Parathyroid adenoma (tissue), 2 donors: ENCODE results near the gene TYRP1.

Source experiments
- H2AFZ ChIP-seq: fragments of 300-600 bp; sonication (generic); one replicate; pipeline ENCODE4 v1.7.0; 2017; ENCODE audit warnings: antibody characterized with exemption, mild to moderate bottlenecking
- H3K27ac ChIP-seq: fragments of 300-600 bp; sonication (generic); one replicate; pipeline ENCODE4 v1.7.0; 2017
- H3K27me3 ChIP-seq: fragments of 300-600 bp; sonication (generic); one replicate; pipeline ENCODE4 v1.7.0; 2017; ENCODE audit warnings: low read length; ENCODE audit not compliant: control insufficient read depth, insufficient read depth
- H3K36me3 ChIP-seq: fragments of 300-600 bp; sonication (generic); one replicate; pipeline ENCODE4 v1.7.0; 2017; ENCODE audit warnings: low read length; ENCODE audit not compliant: control insufficient read depth, insufficient read depth
- H3K4me1 ChIP-seq: fragments of 300-600 bp; sonication (generic); one replicate; pipeline ENCODE4 v1.7.0; 2017; ENCODE audit warnings: control low read depth
- H3K4me2 ChIP-seq: fragments of 300-600 bp; sonication (generic); one replicate; pipeline ENCODE4 v1.7.0; 2017; ENCODE audit warnings: low read length
- H3K4me3 ChIP-seq: fragments of 300-600 bp; sonication (generic); one replicate; pipeline ENCODE4 v1.7.0; 2017; ENCODE audit warnings: low read depth, low read length
- H3K79me2 ChIP-seq: fragments of 300-600 bp; sonication (generic); one replicate; pipeline ENCODE4 v1.7.0; 2017; ENCODE audit warnings: control low read depth
- H3K9ac ChIP-seq: fragments of 300-600 bp; sonication (generic); one replicate; pipeline ENCODE4 v1.7.0; 2017; ENCODE audit warnings: mild to moderate bottlenecking
- H3K9me3 ChIP-seq: fragments of 300-600 bp; sonication (generic); one replicate; pipeline ENCODE4 v1.7.0; 2017; ENCODE audit warnings: low read length; ENCODE audit not compliant: control insufficient read depth
- TF ChIP-seq, protein P1 (sequence below): fragments of 300-600 bp; sonication (generic); IDR thresholded peaks from one replicate; pipeline ENCODE4 v1.7.0; 2017; ENCODE audit warnings: antibody characterized with exemption, mild to moderate bottlenecking
- donor health status: primary hyperparathyroidism.

Gene TYRP1

DNA sequence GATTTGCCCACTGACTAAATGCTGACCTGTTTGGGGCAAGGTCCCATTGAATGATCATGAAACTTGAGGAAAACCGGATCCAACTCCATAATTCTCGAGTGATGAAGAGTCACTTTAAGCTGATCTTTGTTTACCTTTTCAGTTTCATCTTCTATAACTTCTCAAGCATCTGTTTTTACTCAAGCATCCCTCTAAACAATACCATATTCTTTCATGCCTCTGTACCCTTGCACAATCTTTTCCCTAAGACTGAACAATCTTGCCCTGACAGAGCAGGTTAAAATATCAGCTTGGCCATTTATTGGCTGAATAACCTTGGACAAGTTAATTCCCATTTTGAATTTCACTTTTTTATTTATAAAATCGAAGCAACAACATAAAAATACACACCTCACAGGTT lies 39.8 kb downstream of the TYRP1 start:
- H3K4me3 ChIP-seq, result no peak overlapping the region
- TF ChIP-seq, protein P1, sequence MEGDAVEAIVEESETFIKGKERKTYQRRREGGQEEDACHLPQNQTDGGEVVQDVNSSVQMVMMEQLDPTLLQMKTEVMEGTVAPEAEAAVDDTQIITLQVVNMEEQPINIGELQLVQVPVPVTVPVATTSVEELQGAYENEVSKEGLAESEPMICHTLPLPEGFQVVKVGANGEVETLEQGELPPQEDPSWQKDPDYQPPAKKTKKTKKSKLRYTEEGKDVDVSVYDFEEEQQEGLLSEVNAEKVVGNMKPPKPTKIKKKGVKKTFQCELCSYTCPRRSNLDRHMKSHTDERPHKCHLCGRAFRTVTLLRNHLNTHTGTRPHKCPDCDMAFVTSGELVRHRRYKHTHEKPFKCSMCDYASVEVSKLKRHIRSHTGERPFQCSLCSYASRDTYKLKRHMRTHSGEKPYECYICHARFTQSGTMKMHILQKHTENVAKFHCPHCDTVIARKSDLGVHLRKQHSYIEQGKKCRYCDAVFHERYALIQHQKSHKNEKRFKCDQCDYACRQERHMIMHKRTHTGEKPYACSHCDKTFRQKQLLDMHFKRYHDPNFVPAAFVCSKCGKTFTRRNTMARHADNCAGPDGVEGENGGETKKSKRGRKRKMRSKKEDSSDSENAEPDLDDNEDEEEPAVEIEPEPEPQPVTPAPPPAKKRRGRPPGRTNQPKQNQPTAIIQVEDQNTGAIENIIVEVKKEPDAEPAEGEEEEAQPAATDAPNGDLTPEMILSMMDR, result no peak
- no peak overlapping the region for H3K4me2 ChIP-seq
- H2AFZ ChIP-seq, result no peak overlapping the region
- H3K27ac ChIP-seq, result no peak overlapping the region
- H3K4me1 ChIP-seq, result no peaks in the 10 kb centered on the region
- no peaks in the 10 kb centered on the region for H3K27me3 ChIP-seq
- no peaks in the 10 kb centered on the region for H3K36me3 ChIP-seq
- no peaks in the 10 kb centered on the region for H3K9me3 ChIP-seq
- no peaks in the 10 kb centered on the region for H3K79me2 ChIP-seq
- no peak overlapping the region for H3K9ac ChIP-seq

- no peaks in the 10 kb centered on the region for H3K27me3 ChIP-seq
- no peaks in the 10 kb centered on the region for H3K9me3 ChIP-seq
- no peaks in the 10 kb centered on the region for H3K4me1 ChIP-seq
- H3K4me3 ChIP-seq, result no peak overlapping the region
- H3K4me2 ChIP-seq, result no peak overlapping the region
- H3K27ac ChIP-seq, result no peak overlapping the region
- H3K36me3 ChIP-seq, result no peaks in the 10 kb centered on the region
- TF ChIP-seq, protein P1, result no peak
- H2AFZ ChIP-seq, result no peak overlapping the region
- H3K79me2 ChIP-seq, result no peaks in the 10 kb centered on the region
- no peak overlapping the region for H3K9ac ChIP-seq
Measured at GRCh38 chr9:12735665-12736064, 42.5 kb downstream of the TYRP1 start.

GRCh38 chr9:12737871-12738270 lies 44.7 kb downstream of the TYRP1 start:
- Histone ChIP-seq H3K27me3 (no peaks in the 10 kb centered on the region), H3K79me2 (no peaks in the 10 kb centered on the region), H3K27ac (no peak overlapping the region), H3K9ac (no peak overlapping the region), H3K4me2 (no peak overlapping the region), H3K4me1 (no peaks in the 10 kb centered on the region), H3K36me3 (no peaks in the 10 kb centered on the region), H2AFZ (no peak overlapping the region), H3K4me3 (no peak overlapping the region), H3K9me3 (no peaks in the 10 kb centered on the region)
- TF ChIP-seq, protein P1, result no peak

DNA sequence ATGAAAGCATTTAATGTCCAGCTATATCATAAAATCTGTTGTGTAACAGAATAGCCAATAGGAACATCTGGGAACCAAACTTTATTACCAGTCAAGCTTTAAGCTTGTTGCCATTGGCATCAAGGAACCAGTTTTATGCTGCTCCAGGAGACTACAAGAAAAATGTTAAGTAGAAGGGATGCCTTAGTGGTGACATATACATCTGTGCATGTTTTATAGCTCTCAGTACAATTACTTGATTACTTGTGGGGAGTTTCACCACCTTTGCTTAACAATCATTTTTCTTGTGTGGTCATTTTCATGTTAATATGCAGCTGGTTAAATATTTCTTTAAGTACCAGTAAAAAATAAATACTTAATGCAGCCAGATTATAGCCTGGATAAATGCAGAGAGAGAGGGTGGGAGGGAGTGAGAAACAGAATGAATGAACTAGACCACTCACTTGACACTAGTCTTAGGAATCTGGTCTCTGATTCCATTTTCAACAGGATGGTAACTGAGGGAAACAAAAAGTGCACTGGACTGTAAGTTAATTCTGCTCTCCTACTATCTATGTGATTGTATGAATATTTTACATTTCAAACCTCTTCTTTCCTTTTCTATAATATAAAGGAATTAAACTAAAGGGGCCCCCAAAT lies 45.9 kb downstream of the TYRP1 start:
- Histone ChIP-seq H3K79me2 (no peaks in the 10 kb centered on the region), H3K9ac (no peak overlapping the region), H3K9me3 (no peaks in the 10 kb centered on the region), H3K4me1 (no peaks in the 10 kb centered on the region), H3K27ac (no peak overlapping the region), H3K4me3 (no peak overlapping the region), H3K36me3 (no peaks in the 10 kb centered on the region), H3K27me3 (no peaks in the 10 kb centered on the region), H2AFZ (no peak overlapping the region), H3K4me2 (no peak overlapping the region)
- TF ChIP-seq, protein P1, result no peak

DNA sequence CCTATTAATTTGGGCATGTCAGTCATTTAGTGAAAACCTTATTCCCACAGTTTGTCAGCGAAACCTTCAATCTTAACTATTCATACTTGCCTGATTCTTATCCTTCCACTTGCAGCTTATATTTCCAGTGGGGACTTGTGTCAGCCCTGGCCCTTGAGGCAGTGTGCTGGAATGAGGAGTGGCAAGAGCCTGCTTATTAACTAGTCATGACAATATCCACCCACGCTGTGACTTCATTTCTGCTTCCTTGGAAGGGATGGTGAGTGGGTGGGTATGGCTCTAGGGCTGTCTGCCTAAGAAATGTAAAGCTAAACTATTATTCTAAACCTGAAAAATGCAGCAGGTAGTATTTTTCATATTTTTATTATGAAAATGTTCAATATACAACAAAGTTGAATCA lies 47.7 kb downstream of the TYRP1 start:
- Histone ChIP-seq H3K9ac (no peak overlapping the region), H3K36me3 (no peaks in the 10 kb centered on the region), H3K27me3 (no peaks in the 10 kb centered on the region), H3K4me3 (no peak overlapping the region), H3K79me2 (no peaks in the 10 kb centered on the region), H3K27ac (no peak overlapping the region), H2AFZ (no peak overlapping the region), H3K4me1 (no peaks in the 10 kb centered on the region), H3K4me2 (no peak overlapping the region), H3K9me3 (no peaks in the 10 kb centered on the region)
- TF ChIP-seq, protein P1, result no peak
